Endodermal cell (in vitro differentiated cells): ENCODE results near the gene PM20D1. TPM values are rescaled to one million over a fixed set of nuclear protein-coding genes. Genes with fewer than 3 reads are reported as not detected.

Experiments used
- DNase-seq: peaks from one replicate; pipeline ENCODE4 v3.0.0-alpha.2; 2017
- H3K27ac ChIP-seq: 2 replicates; pipeline ENCODE4 v1.5.1; 2013; ENCODE audit warnings: mild to moderate bottlenecking, low read depth, low read length, moderate library complexity
- H3K27me3 ChIP-seq: 2 replicates; pipeline ENCODE4 v1.6.1; 2013; ENCODE audit warnings: mild to moderate bottlenecking, low read length, moderate library complexity; ENCODE audit not compliant: insufficient read depth, control insufficient read depth, poor library complexity, severe bottlenecking
- H3K36me3 ChIP-seq: 2 replicates; pipeline ENCODE4 v1.7.0; 2013; ENCODE audit warnings: mild to moderate bottlenecking, low read length, moderate library complexity; ENCODE audit not compliant: control insufficient read depth, insufficient read depth
- H3K4me1 ChIP-seq: one replicate; pipeline ENCODE4 v1.7.0; 2013; ENCODE audit warnings: low read length; ENCODE audit not compliant: control insufficient read depth, insufficient read depth
- H3K4me3 ChIP-seq: 2 replicates; pipeline ENCODE4 v1.5.1; 2013; ENCODE audit warnings: mild to moderate bottlenecking, low read length, moderate library complexity
- H3K9ac ChIP-seq: 2 replicates; pipeline ENCODE4 v1.6.1; 2013; ENCODE audit warnings: mild to moderate bottlenecking, low read length, moderate library complexity; ENCODE audit not compliant: poor library complexity, severe bottlenecking; ENCODE audit errors: extremely low read depth
- H3K9me3 ChIP-seq: 2 replicates; pipeline ENCODE4 v1.6.1; 2013; ENCODE audit warnings: mild to moderate bottlenecking, low read length, moderate library complexity; ENCODE audit not compliant: control insufficient read depth
- H3K27ac Mint-ChIP-seq: 2 replicates; pipeline ENCODE4 v1.8.0; 2020; ENCODE audit warnings: mixed read lengths
- H3K27me3 Mint-ChIP-seq: 2 replicates; pipeline ENCODE4 v1.8.0; 2021; ENCODE audit warnings: mild to moderate bottlenecking, mixed read lengths; ENCODE audit not compliant: insufficient read depth
- H3K36me3 Mint-ChIP-seq: 2 replicates; pipeline ENCODE4 v1.8.0; 2020; ENCODE audit warnings: low read depth, mixed read lengths
- H3K4me1 Mint-ChIP-seq: 2 replicates; pipeline ENCODE4 v1.8.0; 2020; ENCODE audit warnings: mixed read lengths
- H3K4me3 Mint-ChIP-seq: 2 replicates; pipeline ENCODE4 v1.8.0; 2020; ENCODE audit warnings: mild to moderate bottlenecking, moderate library complexity, mixed read lengths
- H3K9me3 Mint-ChIP-seq: 2 replicates; pipeline ENCODE4 v1.8.0; 2020; ENCODE audit warnings: mild to moderate bottlenecking, mixed read lengths
- CTCF ChIP-seq: fragments of 200-600 bp; sonication (generic); conservative IDR thresholded peaks from 2 replicates; pipeline ENCODE4 v1.5.0; 2021; ENCODE audit warnings: antibody characterized with exemption, mild to moderate bottlenecking
- WGBS, 2 experiments: methylation state at CpG; one replicate each; pipeline versions ENCODE4 v1.1.5 to v1.1.7; 2013; ENCODE audit warnings: missing lambda C conversion rate in 2 of 2, mixed read lengths in 1 of 2; ENCODE audit not compliant: insufficient coverage in 1 of 2, insufficient read length in 1 of 2; 5-methylcytosine and 5-hydroxymethylcytosine counted together
- total RNA-seq, 2 donors: library from RNA; stranded (reverse); fragmentation: NEBNext Ultra II Directional in 1 of 2; extraction: Animal tissue kit (Norgen Biotek cat#: 25700) in 1 of 2; gene quantifications; 2 replicates in 1 of 2; 3 replicates in 1 of 2; pipeline ENCODE4 v1.2.1, GENCODE V29; 2021

PM20D1 gene
- total RNA-seq, 2 donors from 2014 or later = not detected

DNA sequence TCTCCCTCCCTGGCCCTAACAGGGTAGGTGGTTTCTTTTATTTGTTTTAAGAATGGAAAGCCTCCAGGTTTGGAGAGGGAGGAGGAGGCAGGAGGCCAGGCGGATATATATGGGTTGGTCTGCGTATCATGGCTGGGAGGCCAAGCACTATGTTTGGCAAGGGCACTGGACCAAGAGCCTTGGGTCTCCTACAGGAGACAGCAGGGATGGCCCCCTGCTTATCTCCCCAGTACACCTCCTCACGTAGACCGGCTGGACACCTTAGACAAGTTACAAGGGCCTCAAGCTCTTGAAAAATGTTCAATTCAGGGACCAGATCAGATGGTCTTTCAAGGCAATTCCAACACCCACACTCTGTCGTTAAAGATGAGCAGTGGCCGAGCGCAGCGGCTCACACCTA is 47.9 kb downstream of the PM20D1 start:
- no peak for DNase-seq
- no peaks in the 10 kb centered on the region for H3K27me3 Mint-ChIP-seq

GRCh38 chr1:205800981-205801703 is 48.8 kb downstream of the PM20D1 start:
- Histone ChIP-seq H3K27ac (no peak overlapping the region), H3K36me3 (peaks cover 14% of the 10 kb centered on the region), H3K27me3 (no peaks in the 10 kb centered on the region), H3K4me3 (no peak overlapping the region), H3K4me1 (peaks cover 3% of the 10 kb centered on the region), H3K9me3 (no peaks in the 10 kb centered on the region), H3K9ac (no peak overlapping the region)
- H3K4me1 Mint-ChIP-seq = peaks cover 28% of the 10 kb centered on the region
- no peak for DNase-seq
- no peaks in the 10 kb centered on the region for H3K27me3 Mint-ChIP-seq
- peak overlapping the region; percentile 31 for H3K27ac Mint-ChIP-seq
- 90 to 92% methylated on average over 5 to 6 of the region's 7 CpGs for WGBS, 2 experiments
- TF ChIP-seq CTCF = no peak
- no peak overlapping the region for H3K4me3 Mint-ChIP-seq
- peaks cover 30% of the 10 kb centered on the region for H3K36me3 Mint-ChIP-seq
- peaks cover 1% of the 10 kb centered on the region for H3K9me3 Mint-ChIP-seq

More for the DNA sequence above, 47.9 kb downstream of the PM20D1 start:
- Mint-ChIP-seq H3K4me1 (peaks cover 28% of the 10 kb centered on the region), H3K27ac (no peak overlapping the region), H3K36me3 (peaks cover 23% of the 10 kb centered on the region), H3K9me3 (peaks cover 1% of the 10 kb centered on the region), H3K4me3 (no peak overlapping the region)
- no peak for TF ChIP-seq CTCF
- Histone ChIP-seq H3K27me3 (no peaks in the 10 kb centered on the region), H3K4me1 (peaks cover 3% of the 10 kb centered on the region), H3K27ac (no peak overlapping the region), H3K9ac (no peak overlapping the region), H3K4me3 (no peak overlapping the region), H3K36me3 (peaks cover 14% of the 10 kb centered on the region), H3K9me3 (no peaks in the 10 kb centered on the region)
- 70 to 98% methylated on average over 6 to 8 of the region's 8 CpGs for WGBS, 2 experiments

DNA sequence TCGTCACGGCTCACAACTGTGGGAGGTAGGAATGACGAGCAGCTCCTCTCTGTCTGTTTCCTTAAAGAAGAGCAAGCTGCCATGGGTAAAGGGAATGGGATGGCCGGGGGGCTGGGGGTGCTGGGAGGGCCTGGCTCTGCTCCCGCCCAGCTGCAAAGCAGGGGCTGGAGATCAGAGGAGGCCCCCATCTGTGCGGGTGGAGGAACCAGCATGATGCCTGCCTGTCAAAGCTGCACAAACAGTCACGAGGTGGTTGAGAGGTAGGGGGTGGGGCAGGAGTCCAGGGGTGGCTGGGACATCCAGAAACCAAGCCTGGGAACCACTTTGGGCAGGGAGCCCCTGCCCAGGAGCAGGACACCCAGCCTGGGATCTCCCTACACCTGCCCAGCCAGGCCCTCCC is 49.5 kb downstream of the PM20D1 start:
- peaks cover 30% of the 10 kb centered on the region for H3K36me3 Mint-ChIP-seq
- H3K27ac Mint-ChIP-seq = no peak overlapping the region
- no peak overlapping the region for H3K4me3 ChIP-seq
- H3K4me1 ChIP-seq = peaks cover 3% of the 10 kb centered on the region
- no peaks in the 10 kb centered on the region for H3K27me3 Mint-ChIP-seq
- no peak overlapping the region for H3K27ac ChIP-seq
- 48 to 81% methylated on average over 3 to 7 of the region's 7 CpGs for WGBS, 2 experiments
- H3K4me1 Mint-ChIP-seq = peaks cover 28% of the 10 kb centered on the region
- DNase-seq = no peak
- no peak for TF ChIP-seq CTCF
- H3K36me3 ChIP-seq = peaks cover 14% of the 10 kb centered on the region
- H3K27me3 ChIP-seq = no peaks in the 10 kb centered on the region
- no peak overlapping the region for H3K4me3 Mint-ChIP-seq
- no peak overlapping the region for H3K9ac ChIP-seq
- H3K9me3 Mint-ChIP-seq = peaks cover 1% of the 10 kb centered on the region
- no peaks in the 10 kb centered on the region for H3K9me3 ChIP-seq
